Aorta (tissue), 5 donors: ENCODE data around the gene GAS6. TPM values are rescaled to one million over a fixed set of nuclear protein-coding genes. Genes with fewer than 3 reads are reported as not detected.

Experiments
- ATAC-seq: fragments of 200-7000 bp; cut with Tn5 transposase; one replicate; pipeline ENCODE4 v1.9.1; 2022; ENCODE audit warnings: moderate library complexity; ENCODE audit not compliant: low FRiP score
- DNase-seq, 2 donors: peaks; one replicate each; pipeline ENCODE4 v3.0.0-alpha.2; 2020
- H3K27ac ChIP-seq, 2 donors: one replicate each; pipeline ENCODE4 v1.5.1; 2013; ENCODE audit warnings: low read length in 2 of 2, mild to moderate bottlenecking in 2 of 2, moderate library complexity in 2 of 2, control low read depth in 1 of 2, inconsistent platforms in 1 of 2, low read depth in 1 of 2
- H3K27me3 ChIP-seq, 2 donors: one replicate each; pipeline ENCODE4 v1.6.1; 2013; ENCODE audit warnings: control low read depth in 1 of 2, low read length in 1 of 2, mild to moderate bottlenecking in 1 of 2, moderate library complexity in 1 of 2; ENCODE audit not compliant: insufficient read depth in 2 of 2, control insufficient read depth in 1 of 2
- H3K36me3 ChIP-seq, 2 donors: one replicate each; pipeline ENCODE4 v1.6.1; 2013; ENCODE audit warnings: control low read depth in 1 of 2, low read length in 1 of 2, mild to moderate bottlenecking in 1 of 2; ENCODE audit not compliant: insufficient read depth in 2 of 2, control insufficient read depth in 1 of 2
- H3K4me1 ChIP-seq, 2 donors: one replicate each; pipeline ENCODE4 v1.6.1; 2013; ENCODE audit warnings: low read length in 2 of 2, control low read depth in 1 of 2, mild to moderate bottlenecking in 1 of 2, moderate library complexity in 1 of 2; ENCODE audit not compliant: insufficient read depth in 2 of 2, control insufficient read depth in 1 of 2
- H3K4me3 ChIP-seq, 2 donors: one replicate each; pipeline ENCODE4 v1.5.1; 2013; ENCODE audit warnings: low read length in 2 of 2, control low read depth in 1 of 2, mild to moderate bottlenecking in 1 of 2
- H3K9me3 ChIP-seq: one replicate; pipeline ENCODE4 v1.6.1; 2013; ENCODE audit warnings: mild to moderate bottlenecking, low read length; ENCODE audit not compliant: control insufficient read depth
- WGBS, 2 donors: extraction: QIAGEN DNeasy Blood & Tissue Kit; methylation state at CpG; one replicate each; pipeline ENCODE4 v1.1.7; 2013; 5-methylcytosine and 5-hydroxymethylcytosine counted together
- intact Hi-C, 2 donors: fragments of 100-400 bp; cut with DNase I; formaldehyde crosslinking; loops; one replicate each; pipeline versions ENCODE4 v1.14.2 to v1.15.0; 2022
- polyA plus RNA-seq, 2 donors: library from polyadenylated mRNA; stranded (reverse); fragments of 200-250 nt; gene quantifications; one replicate each; pipeline ENCODE4 v1.2.3, GENCODE V29; 2013
- total RNA-seq, 2 donors: library from RNA; stranded (reverse); fragmentation: NEBNext Ultra II Directional; extraction: Animal tissue kit (Norgen Biotek cat#: 25700); gene quantifications; one replicate each; pipeline ENCODE4 v1.2.1, GENCODE V29; 2021
- donor health status: healthy with polysubstance abuse.
- donor health status: Bipolar disorder and iron deficiency.
- donor health status: DM: no; HTN: no; CAD: no.
- donor health status: DM: no; HTN: no; CAD: no.
- donor health status: DM: yes; HTN: yes; CAD: no.

The GAS6 gene
- total and polyA plus RNA-seq, 4 donors = 244 to 509 (median 333) TPM

DNA sequence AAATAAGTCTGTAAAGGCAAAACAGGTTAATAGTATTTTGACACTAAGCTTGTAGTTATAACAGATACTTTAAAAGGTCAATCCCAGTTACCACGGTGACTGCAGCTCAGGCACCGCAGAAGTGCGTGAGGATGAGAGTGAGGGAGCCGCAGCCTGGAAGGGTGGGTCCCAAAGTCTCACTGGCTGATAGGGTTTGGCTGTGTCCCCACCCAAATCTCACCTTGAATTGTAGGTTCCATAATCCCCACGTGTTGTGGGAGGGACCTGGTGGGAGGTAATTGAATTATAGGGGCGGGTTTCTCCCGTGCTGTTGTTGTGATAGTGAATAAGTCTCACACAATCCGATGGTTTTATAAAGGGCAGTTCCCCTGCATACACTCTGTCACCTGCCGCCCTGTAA, 40.0 kb upstream of the GAS6 start:
- H3K4me3 ChIP-seq = no peak overlapping the region
- no peaks in the 10 kb centered on the region for H3K27me3 ChIP-seq
- no peak for DNase-seq
- H3K4me1 ChIP-seq = peaks cover 0 to 7% of the 10 kb centered on the region in 2 donors
- intact Hi-C loops = loop anchor here in 1 of 2 donors (5.0 kb wide), 1 partner anchor 87 kb away; no protein-coding TSS in a partner anchor
- no peak for ATAC-seq
- WGBS, 2 donors = 81 to 85% methylated on average over 9 of the region's 9 CpGs
- H3K36me3 ChIP-seq = no peaks in the 10 kb centered on the region
- H3K27ac ChIP-seq = peak overlapping the region; percentile 68 to 97
- no peaks in the 10 kb centered on the region for H3K9me3 ChIP-seq

DNA sequence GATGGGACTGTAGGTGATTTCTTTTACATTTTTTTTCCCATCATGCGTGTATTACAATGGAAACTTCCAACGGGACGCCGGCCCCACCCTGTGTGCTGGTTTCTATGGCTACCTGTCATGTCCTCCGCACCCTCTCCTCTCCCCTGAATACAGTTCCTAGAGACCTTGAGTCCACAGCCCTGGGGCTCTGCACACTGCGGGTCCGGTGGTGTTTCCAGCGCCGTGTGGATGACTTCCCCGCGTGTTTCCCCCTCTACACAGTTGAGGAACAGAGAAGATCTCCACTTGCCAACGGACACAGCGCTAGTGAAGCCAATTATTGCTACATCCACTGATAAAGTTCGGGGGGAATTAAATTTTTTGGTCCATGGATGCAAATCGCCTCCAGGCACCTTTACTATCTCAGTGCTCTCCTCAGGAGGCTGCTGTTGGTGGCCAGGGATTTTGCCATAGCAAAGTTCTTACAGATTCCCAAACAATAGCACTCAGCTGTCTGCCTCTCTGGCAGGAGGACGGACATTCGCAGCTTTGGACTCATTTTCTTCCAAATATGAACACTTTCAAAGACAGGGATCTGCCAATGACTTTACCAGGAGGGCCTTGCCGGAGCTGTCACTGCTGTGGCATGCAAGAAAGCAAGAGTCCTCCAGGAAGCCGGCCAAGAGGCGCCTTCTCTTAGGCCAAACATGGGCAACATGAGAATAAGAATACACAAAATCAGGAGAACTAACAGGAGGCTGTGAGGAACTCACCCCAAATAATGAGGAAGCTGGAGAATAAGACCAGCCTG, 39.3 kb upstream of the GAS6 start:
- no peaks in the 10 kb centered on the region for H3K27me3 ChIP-seq
- H3K27ac ChIP-seq = peak overlapping the region; percentile 68 to 97
- peaks cover 0 to 7% of the 10 kb centered on the region in 2 donors for H3K4me1 ChIP-seq
- ATAC-seq (peak; percentile 78), DNase-seq (peak; percentile 87 to 92)
- H3K9me3 ChIP-seq = no peaks in the 10 kb centered on the region
- 61 to 64% methylated on average over 20 of the region's 20 CpGs for WGBS, 2 donors
- intact Hi-C loops = loop anchor here in 1 of 2 donors (5.0 kb wide), 1 partner anchor 86 kb away; no protein-coding TSS in a partner anchor
- no peak overlapping the region for H3K4me3 ChIP-seq
- H3K36me3 ChIP-seq = no peaks in the 10 kb centered on the region

DNA sequence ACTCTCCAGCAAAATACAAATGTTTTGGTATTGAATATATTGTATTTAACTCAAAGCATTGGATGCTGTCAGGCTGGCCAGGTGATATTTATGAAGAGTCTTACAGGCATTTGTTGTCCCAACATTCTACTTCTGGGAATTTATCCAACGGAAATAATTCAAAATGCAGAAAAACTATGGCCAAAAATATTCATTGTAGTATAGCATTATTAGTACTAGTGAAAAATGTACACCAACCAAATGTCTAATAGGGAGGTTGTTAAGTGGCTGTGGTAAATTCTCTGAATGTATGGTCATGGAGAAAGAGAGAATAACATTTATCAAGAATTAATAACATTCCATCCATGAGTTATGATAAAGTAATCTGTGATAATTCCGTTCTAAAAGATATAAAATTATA, 38.6 kb upstream of the GAS6 start:
- Histone ChIP-seq H3K27ac (no peak overlapping the region), H3K4me3 (no peak overlapping the region), H3K36me3 (no peaks in the 10 kb centered on the region), H3K27me3 (no peaks in the 10 kb centered on the region), H3K4me1 (peaks cover under 1 to 7% of the 10 kb centered on the region in 2 donors), H3K9me3 (no peaks in the 10 kb centered on the region)
- DNase-seq = no peak
- intact Hi-C loops = loop anchor here in 1 of 2 donors (5.0 kb wide), 1 partner anchor 85 kb away; no protein-coding TSS in a partner anchor
- ATAC-seq = no peak
- WGBS, 2 donors = 37 to 45% methylated on average over 2 of the region's 2 CpGs

DNA sequence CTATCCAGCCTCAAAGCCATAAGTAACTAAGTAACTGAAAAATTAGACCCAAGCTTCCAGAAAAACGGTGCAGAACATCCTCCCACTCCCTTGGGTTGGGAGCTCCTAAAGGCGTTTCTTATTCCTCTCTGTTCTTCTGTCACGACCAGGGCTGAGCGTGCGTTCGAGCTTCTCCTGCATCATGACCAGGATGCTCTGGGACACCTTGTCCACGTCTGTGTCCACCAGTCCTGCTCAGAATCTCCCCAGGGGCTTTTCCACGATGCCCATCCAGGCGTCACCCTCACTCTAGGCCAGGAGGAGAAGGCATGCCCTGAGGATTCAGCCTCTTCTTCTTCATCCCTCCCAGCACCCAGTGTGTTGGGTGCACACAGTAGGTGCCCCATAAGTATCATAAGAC, 37.8 kb upstream of the GAS6 start:
- Histone ChIP-seq H3K27ac (peak overlapping the region; percentile 19 to 68), H3K36me3 (no peaks in the 10 kb centered on the region), H3K4me3 (no peak overlapping the region), H3K4me1 (peaks cover 6 to 7% of the 10 kb centered on the region in 2 donors), H3K9me3 (no peaks in the 10 kb centered on the region), H3K27me3 (no peaks in the 10 kb centered on the region)
- ATAC-seq = no peak
- intact Hi-C loops = loop anchor here in 1 of 2 donors (5.0 kb wide), 1 partner anchor 84 kb away; no protein-coding TSS in a partner anchor
- no peak for DNase-seq
- WGBS, 2 donors = 77 to 82% methylated on average over 9 of the region's 9 CpGs

DNA sequence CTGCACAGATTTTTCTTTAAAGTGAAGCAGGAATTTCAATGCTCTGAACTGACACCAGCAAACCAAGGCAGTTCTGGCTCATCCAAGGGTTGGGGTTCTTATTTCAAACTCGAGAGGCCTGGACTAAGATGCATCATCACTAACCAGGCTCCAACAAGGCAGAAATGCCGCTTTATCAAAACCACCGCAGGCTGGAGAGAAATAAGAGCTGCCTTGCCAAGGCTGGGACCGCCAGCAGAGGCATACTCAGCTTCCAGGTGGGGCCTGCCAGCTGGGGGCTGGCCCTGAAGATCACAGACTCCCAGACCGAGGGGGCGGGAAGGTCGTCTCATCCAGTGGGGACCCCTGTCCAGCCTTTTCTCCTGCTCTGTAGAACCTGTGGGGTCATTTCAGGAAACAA, 37.4 kb upstream of the GAS6 start:
- no peaks in the 10 kb centered on the region for H3K36me3 ChIP-seq
- peaks cover 6 to 7% of the 10 kb centered on the region in 2 donors for H3K4me1 ChIP-seq
- H3K4me3 ChIP-seq = no peak overlapping the region
- peak; percentile 20 for ATAC-seq
- H3K9me3 ChIP-seq = no peaks in the 10 kb centered on the region
- peak overlapping the region; percentile 19 to 68 for H3K27ac ChIP-seq
- H3K27me3 ChIP-seq = no peaks in the 10 kb centered on the region
- intact Hi-C loops = loop anchor here in 1 of 2 donors (5.0 kb wide), 1 partner anchor 84 kb away; no protein-coding TSS in a partner anchor
- WGBS, 2 donors = 9 to 17% methylated on average over 7 of the region's 7 CpGs
- no peak for DNase-seq

DNA sequence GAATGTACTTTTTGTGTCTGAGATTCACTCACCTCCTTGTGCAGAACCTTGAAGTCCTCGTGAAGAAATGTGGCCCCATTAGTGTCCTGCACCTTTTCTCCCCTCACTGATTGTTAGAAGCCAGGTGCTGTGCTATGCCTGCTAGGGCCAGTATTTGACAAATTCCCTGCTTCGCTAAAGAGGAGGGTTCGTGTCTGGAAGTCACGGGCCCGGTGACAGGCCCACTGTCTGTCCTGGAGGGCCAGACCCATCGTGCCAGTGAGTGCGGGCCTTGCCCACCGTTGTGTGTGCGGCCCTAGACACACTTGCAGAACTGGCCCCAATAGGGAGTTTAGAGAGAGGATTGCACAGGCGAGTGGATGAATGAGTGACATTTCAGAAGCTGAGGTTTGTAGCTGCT, 36.8 kb upstream of the GAS6 start:
- intact Hi-C loops = loop anchor here in 1 of 2 donors (5.0 kb wide), 1 partner anchor 83 kb away; no protein-coding TSS in a partner anchor
- whole genome bisulfite sequencing, 2 donors = 77 to 85% methylated on average over 10 of the region's 10 CpGs
- Histone ChIP-seq H3K36me3 (no peaks in the 10 kb centered on the region), H3K27me3 (no peaks in the 10 kb centered on the region), H3K9me3 (no peaks in the 10 kb centered on the region), H3K4me1 (peaks cover 6 to 7% of the 10 kb centered on the region in 2 donors), H3K27ac (peak overlapping the region in 1 of 2 donors; percentile 55), H3K4me3 (no peak overlapping the region)
- ATAC-seq (no peak), DNase-seq (no peak)

DNA sequence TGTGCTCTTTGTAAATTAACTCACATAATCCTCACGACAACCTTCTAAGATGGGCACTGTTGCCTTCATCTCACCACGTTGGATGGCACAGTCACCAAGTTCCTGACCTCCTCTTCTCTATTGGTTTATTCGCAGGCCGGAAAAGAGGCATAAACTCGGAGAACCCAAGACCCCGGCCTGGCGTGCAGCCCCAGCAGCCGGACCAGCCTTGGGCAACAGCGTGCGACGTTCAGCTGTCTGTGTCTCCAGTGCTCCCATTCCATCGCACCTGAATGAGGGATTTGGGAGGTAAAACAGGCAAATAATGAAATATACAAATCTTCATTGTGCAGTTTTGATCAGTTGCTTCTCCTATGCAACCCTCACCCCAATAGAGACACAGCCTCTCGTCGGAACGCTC, 34.5 kb upstream of the GAS6 start:
- 97 to 98% methylated on average over 15 of the region's 15 CpGs for WGBS, 2 donors
- ATAC-seq (no peak), DNase-seq (peak in 1 of 2 donors; percentile 35)
- Histone ChIP-seq H3K9me3 (no peaks in the 10 kb centered on the region), H3K4me1 (peaks cover 5 to 6% of the 10 kb centered on the region in 2 donors), H3K27me3 (no peaks in the 10 kb centered on the region), H3K4me3 (no peak overlapping the region), H3K27ac (no peak overlapping the region), H3K36me3 (no peaks in the 10 kb centered on the region)
- intact Hi-C loops = loop anchor here in 1 of 2 donors (5.0 kb wide), 1 partner anchor 36 kb away; the partner anchor contains the start of gene GAS6

DNA sequence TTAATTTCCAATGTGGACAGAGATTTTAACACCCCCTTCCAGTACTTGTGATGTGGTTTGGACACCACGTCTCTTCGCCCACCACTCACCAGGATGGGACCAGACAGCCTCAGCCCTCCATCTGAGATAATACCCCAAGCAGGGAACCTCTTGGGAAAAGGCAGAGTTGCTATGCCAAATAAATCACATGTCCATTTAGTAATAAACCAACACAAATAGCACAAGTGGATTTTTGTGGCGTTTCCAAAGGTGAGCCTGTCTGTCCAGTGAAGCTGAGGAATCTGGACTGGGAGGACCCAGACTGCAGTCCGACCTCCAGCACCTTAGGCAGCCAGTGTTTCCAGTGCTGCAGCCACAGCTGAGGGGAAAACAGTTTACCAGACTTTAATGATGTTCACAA, 34.1 kb upstream of the GAS6 start:
- H3K27me3 ChIP-seq = no peaks in the 10 kb centered on the region
- peaks cover under 1 to 6% of the 10 kb centered on the region in 2 donors for H3K4me1 ChIP-seq
- ATAC-seq = no peak
- peak overlapping the region in 1 of 2 donors; percentile 48 for H3K27ac ChIP-seq
- no peak for DNase-seq
- intact Hi-C loops = loop anchor here in 1 of 2 donors (5.0 kb wide), 1 partner anchor 36 kb away; the partner anchor contains the start of gene GAS6
- no peaks in the 10 kb centered on the region for H3K9me3 ChIP-seq
- H3K36me3 ChIP-seq = no peaks in the 10 kb centered on the region
- WGBS, 2 donors = 66 to 71% methylated on average over 4 of the region's 4 CpGs
- no peak overlapping the region for H3K4me3 ChIP-seq
